ENCODE data around the gene ENPP7. TPM values are rescaled to one million over a fixed set of nuclear protein-coding genes. Genes with fewer than 3 reads are reported as not detected.
A peak's percentile ranks its signal among the peaks of the same experiment; 100 is the strongest.

The ENPP7 gene
- total and polyA plus RNA-seq, 2 experiments from 2014 or later: not detected

DNA sequence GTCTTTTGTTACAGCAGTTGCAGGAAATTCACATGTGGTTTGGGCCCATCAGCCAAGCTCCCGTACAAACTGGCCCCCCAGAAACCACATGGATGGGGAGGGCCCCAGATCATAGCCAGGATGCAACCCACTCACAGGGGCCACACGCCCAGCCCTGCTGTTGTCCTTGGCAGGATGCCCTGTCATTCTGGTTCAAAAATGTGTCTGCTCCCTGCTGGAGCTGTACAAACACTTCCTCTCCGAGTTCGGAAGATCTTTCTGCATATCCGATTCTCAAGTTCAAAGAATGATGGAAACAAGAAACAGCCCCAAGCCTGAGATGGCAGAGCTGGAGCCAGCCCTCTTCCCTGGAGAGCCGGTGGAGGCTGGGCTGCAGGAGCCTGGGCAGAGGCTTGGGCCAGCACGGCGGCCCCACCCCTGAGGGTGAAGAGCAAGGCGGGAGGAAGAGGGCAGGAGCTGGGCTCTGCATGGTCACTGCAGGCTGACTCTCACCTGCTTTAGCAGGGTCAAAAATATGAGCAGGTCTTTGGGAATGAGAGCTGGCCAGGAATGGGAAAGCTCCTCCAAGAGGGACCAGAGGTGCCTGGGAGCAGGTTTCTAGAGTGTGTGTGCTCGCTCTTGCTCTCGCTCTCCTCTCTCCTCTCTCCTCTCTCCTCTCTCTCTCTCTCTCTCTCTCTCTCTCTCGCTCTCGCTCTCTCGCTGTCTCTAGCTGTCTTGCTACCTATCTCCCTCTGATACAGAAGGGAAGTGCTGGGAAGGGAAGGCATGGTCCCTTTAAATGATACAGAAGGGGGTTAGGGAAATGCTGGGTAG is 34.7 kb upstream of the ENPP7 start:
- in situ Hi-C loops (cut with MboI): no loop called here
- H3K4me1 ChIP-seq (ENCODE audit: insufficient read depth): no peaks in the 10 kb centered on the region
- DNase-seq: peak; percentile 26
- no peaks in the 10 kb centered on the region for H3K9me2 ChIP-seq (ENCODE audit: insufficient read depth)
- no peak overlapping the region for H3K9ac ChIP-seq
- H3K36me3 ChIP-seq (ENCODE audit: low read depth): no peaks in the 10 kb centered on the region
- TF ChIP-seq EZH2 (IDR thresholded peaks at IDR 0.05; ENCODE audit: insufficient read depth, poor library complexity, severe bottlenecking) (no peak), EZH2phosphoT487 (IDR thresholded peaks at IDR 0.05; ENCODE audit: insufficient read depth, low read depth) (no peak)
- H3F3A ChIP-seq (ENCODE audit: insufficient read depth): no peaks in the 10 kb centered on the region
- peaks cover 39% of the 10 kb centered on the region for H3K27me3 ChIP-seq (replicated peaks; ENCODE audit: insufficient read depth)
- no peak overlapping the region for H3K27ac ChIP-seq
- H2AFZ ChIP-seq: no peak overlapping the region
- H3K4me2 ChIP-seq (ENCODE audit: unreplicated experiment): no peak overlapping the region
- H4K20me1 ChIP-seq (ENCODE audit: insufficient read depth): no peaks in the 10 kb centered on the region
- no peaks in the 10 kb centered on the region for H3K79me2 ChIP-seq (ENCODE audit: insufficient read depth)
- no peaks in the 10 kb centered on the region for H3K9me3 ChIP-seq (ENCODE audit: low read depth)
- H3K4me3 ChIP-seq: no peak overlapping the region
- WGBS, 2 experiments (ENCODE audit: low coverage in 1 of 2, low lambda C conversion rate in 2 of 2, missing lambda C conversion rate in 2 of 2): 32 to 35% methylated on average over 14 of the region's 14 CpGs

- no peak for TF ChIP-seq EZH2 (IDR thresholded peaks at IDR 0.05; ENCODE audit: insufficient read depth, poor library complexity, severe bottlenecking)
- no peak for TF ChIP-seq EZH2phosphoT487 (IDR thresholded peaks at IDR 0.05; ENCODE audit: insufficient read depth, low read depth)
- H3K4me2 ChIP-seq (ENCODE audit: unreplicated experiment): no peak overlapping the region
- no peaks in the 10 kb centered on the region for H3K36me3 ChIP-seq (ENCODE audit: low read depth)
- no peak for DNase-seq
- H3K27me3 ChIP-seq (replicated peaks; ENCODE audit: insufficient read depth): peaks cover 39% of the 10 kb centered on the region
- no peaks in the 10 kb centered on the region for H4K20me1 ChIP-seq (ENCODE audit: insufficient read depth)
- H2AFZ ChIP-seq: no peak overlapping the region
- no peaks in the 10 kb centered on the region for H3K79me2 ChIP-seq (ENCODE audit: insufficient read depth)
- H3K4me1 ChIP-seq (ENCODE audit: insufficient read depth): no peaks in the 10 kb centered on the region
- H3K27ac ChIP-seq: no peak overlapping the region
- H3K9me3 ChIP-seq (ENCODE audit: low read depth): no peaks in the 10 kb centered on the region
- H3F3A ChIP-seq (ENCODE audit: insufficient read depth): no peaks in the 10 kb centered on the region
- 62% methylated on average over 17 of the region's 17 CpGs for WGBS, 2 experiments (ENCODE audit: low coverage in 1 of 2, low lambda C conversion rate in 2 of 2, missing lambda C conversion rate in 2 of 2)
- H3K9ac ChIP-seq: no peak overlapping the region
- in situ Hi-C loops (cut with MboI): no loop called here
- no peaks in the 10 kb centered on the region for H3K9me2 ChIP-seq (ENCODE audit: insufficient read depth)
- H3K4me3 ChIP-seq: no peak overlapping the region
Measured at GRCh38 chr17:79696610-79696982, 34.1 kb upstream of the ENPP7 start.

GRCh38 chr17:79698146-79698846 is 32.4 kb upstream of the ENPP7 start:
- H3K36me3 ChIP-seq (ENCODE audit: low read depth): no peaks in the 10 kb centered on the region
- H4K20me1 ChIP-seq (ENCODE audit: insufficient read depth): no peaks in the 10 kb centered on the region
- H3K9me2 ChIP-seq (ENCODE audit: insufficient read depth): no peaks in the 10 kb centered on the region
- no peak for TF ChIP-seq EZH2 (IDR thresholded peaks at IDR 0.05; ENCODE audit: insufficient read depth, poor library complexity, severe bottlenecking)
- TF ChIP-seq EZH2phosphoT487 (IDR thresholded peaks at IDR 0.05; ENCODE audit: insufficient read depth, low read depth): no peak
- no peak overlapping the region for H3K4me2 ChIP-seq (ENCODE audit: unreplicated experiment)
- H3K9ac ChIP-seq: no peak overlapping the region
- no peak for DNase-seq
- no peaks in the 10 kb centered on the region for H3K4me1 ChIP-seq (ENCODE audit: insufficient read depth)
- H2AFZ ChIP-seq: no peak overlapping the region
- no peak overlapping the region for H3K4me3 ChIP-seq
- in situ Hi-C loops (cut with MboI): no loop called here
- no peaks in the 10 kb centered on the region for H3K79me2 ChIP-seq (ENCODE audit: insufficient read depth)
- no peaks in the 10 kb centered on the region for H3K9me3 ChIP-seq (ENCODE audit: low read depth)
- peaks cover 30% of the 10 kb centered on the region for H3K27me3 ChIP-seq (replicated peaks; ENCODE audit: insufficient read depth)
- 7 to 8% methylated on average over 15 of the region's 15 CpGs for WGBS, 2 experiments (ENCODE audit: low coverage in 1 of 2, low lambda C conversion rate in 2 of 2, missing lambda C conversion rate in 2 of 2)
- no peaks in the 10 kb centered on the region for H3F3A ChIP-seq (ENCODE audit: insufficient read depth)
- no peak overlapping the region for H3K27ac ChIP-seq

- Histone ChIP-seq H2AFZ (no peak overlapping the region), H4K20me1 (ENCODE audit: insufficient read depth) (no peaks in the 10 kb centered on the region), H3K4me2 (ENCODE audit: unreplicated experiment) (no peak overlapping the region), H3K9ac (no peak overlapping the region), H3K4me3 (no peak overlapping the region), H3K9me2 (ENCODE audit: insufficient read depth) (no peaks in the 10 kb centered on the region), H3F3A (ENCODE audit: insufficient read depth) (no peaks in the 10 kb centered on the region), H3K27ac (no peak overlapping the region), H3K79me2 (ENCODE audit: insufficient read depth) (no peaks in the 10 kb centered on the region), H3K9me3 (ENCODE audit: low read depth) (no peaks in the 10 kb centered on the region), H3K4me1 (ENCODE audit: insufficient read depth) (no peaks in the 10 kb centered on the region), H3K36me3 (ENCODE audit: low read depth) (no peaks in the 10 kb centered on the region), H3K27me3 (replicated peaks; ENCODE audit: insufficient read depth) (peaks cover 27% of the 10 kb centered on the region)
- in situ Hi-C loops (cut with MboI): no loop called here
- 74 to 75% methylated on average over 10 to 12 of the region's 12 CpGs for WGBS, 2 experiments (ENCODE audit: low coverage in 1 of 2, low lambda C conversion rate in 2 of 2, missing lambda C conversion rate in 2 of 2)
- DNase-seq: no peak
- TF ChIP-seq EZH2phosphoT487 (IDR thresholded peaks at IDR 0.05; ENCODE audit: insufficient read depth, low read depth) (no peak), EZH2 (IDR thresholded peaks at IDR 0.05; ENCODE audit: insufficient read depth, poor library complexity, severe bottlenecking) (no peak)
Measured at GRCh38 chr17:79699386-79700036, 31.2 kb upstream of the ENPP7 start.
